ENCODE results near the gene TRUB1.

GRCh38 chr10:115023715-115024114, 85.7 kb downstream of the TRUB1 start:
- no peak for TF ChIP-seq ZNF274 (IDR thresholded peaks at IDR 0.05; ENCODE audit: low read depth, low read length)
- no peak for TF ChIP-seq YY1 (IDR thresholded peaks at IDR 0.05; ENCODE audit: insufficient read depth, insufficient read length)
- no peak for TF ChIP-seq SUZ12 (IDR thresholded peaks at IDR 0.05; ENCODE audit: extremely low read depth, insufficient read depth, insufficient read length)
